ENCODE results near the gene NCDN. TPM values are rescaled to one million over a fixed set of nuclear protein-coding genes. Genes with fewer than 3 reads are reported as not detected.

NCDN gene
- polyA plus RNA-seq, 3 donors: 20.4 to 23.2 (median 20.8) TPM

- DNase-seq: no peak
Observed at GRCh38 chr1:35546614-35547013, 11.0 kb upstream of the NCDN start.

- no peak for DNase-seq
Observed at GRCh38 chr1:35553851-35554250, 3.7 kb upstream of the NCDN start.

- no peak for DNase-seq
Observed at GRCh38 chr1:35554266-35555211, 3.1 kb upstream of the NCDN start.

GRCh38 chr1:35555212-35555584 is 2.4 kb upstream of the NCDN start:
- DNase-seq: no peak

- DNase-seq: no peak
Observed at GRCh38 chr1:35555601-35556477, 1.8 kb upstream of the NCDN start.

GRCh38 chr1:35556484-35557117 is 998 bp upstream of the NCDN start:
- DNase-seq: no peak

- no peak for DNase-seq
Observed at GRCh38 chr1:35557118-35557610, 435 bp upstream of the NCDN start, which contains the start of gene KIAA0319L. Gene KIAA0319L, minus strand, starts transcription at chr1:35557403. Its CDS starts 2,912 bp downstream, at chr1:35554491.

- peak; percentile 24 for DNase-seq
Observed at GRCh38 chr1:35558374-35559316, 1.0 kb downstream of the NCDN start.

GRCh38 chr1:35559317-35559944 is 1.8 kb downstream of the NCDN start:
- no peak for DNase-seq

GRCh38 chr1:35560256-35561225 is 2.9 kb downstream of the NCDN start:
- DNase-seq: no peak

GRCh38 chr1:35561297-35561971 is 3.8 kb downstream of the NCDN start:
- DNase-seq: no peak

- DNase-seq: no peak
Observed at GRCh38 chr1:35561972-35562680, 4.5 kb downstream of the NCDN start.

GRCh38 chr1:35563166-35563565 is 5.6 kb downstream of the NCDN start:
- no peak for DNase-seq

- peak; percentile 67 for DNase-seq
Observed at GRCh38 chr1:35564037-35564883, 6.7 kb downstream of the NCDN start.

GRCh38 chr1:35564884-35565741 is 7.5 kb downstream of the NCDN start:
- no peak for DNase-seq

GRCh38 chr1:35565742-35566133 is 8.1 kb downstream of the NCDN start:
- no peak for DNase-seq
